Spleen (tissue), 11 donors: ENCODE measurements around the gene MMP15. TPM values are rescaled to one million over a fixed set of nuclear protein-coding genes. Genes with fewer than 3 reads are reported as not detected.
"Not testable (repeated sequence)": the region's sequence is repeated elsewhere in the genome, so short reads cannot be mapped to it uniquely, and the experiment has no call there.

ENCODE experiments used
- DNase-seq: peaks from one replicate; pipeline ENCODE4 v3.0.0-alpha.2; 2020
- H3K27ac ChIP-seq, 8 donors: fragments of 200-600 bp; sonication (generic) in 7 of 8; 1 replicate in 4 of 8; 2 replicates in 4 of 8; pipeline versions ENCODE4 v1.5.0 to v1.8.0; 2016 to 2021; ENCODE audit warnings: inconsistent platforms in 4 of 8, mild to moderate bottlenecking in 4 of 8, moderate library complexity in 1 of 8
- H3K27me3 ChIP-seq, 7 donors: fragments of 200-600 bp; sonication (generic) in 6 of 7; replicated peaks in 1 of 7; 1 replicate in 4 of 7; 2 replicates in 3 of 7; pipeline versions ENCODE4 v1.5.0 to v1.8.0; 2016 to 2021; ENCODE audit warnings: inconsistent platforms in 3 of 7, mild to moderate bottlenecking in 1 of 7
- H3K36me3 ChIP-seq, 6 donors: fragments of 200-600 bp; sonication (generic) in 5 of 6; 1 replicate in 4 of 6; 2 replicates in 2 of 6; pipeline versions ENCODE4 v1.5.0 to v1.8.0; 2016 to 2021; ENCODE audit warnings: inconsistent platforms in 2 of 6
- H3K4me1 ChIP-seq, 6 donors: fragments of 200-600 bp; sonication (generic) in 5 of 6; 1 replicate in 3 of 6; 2 replicates in 3 of 6; pipeline versions ENCODE4 v1.5.0 to v1.8.0; 2016 to 2021; ENCODE audit warnings: inconsistent platforms in 3 of 6
- H3K4me3 ChIP-seq, 8 donors: fragments of 200-600 bp; sonication (generic) in 7 of 8; 1 replicate in 4 of 8; 2 replicates in 4 of 8; pipeline versions ENCODE4 v1.5.0 to v1.8.0; 2016 to 2021; ENCODE audit warnings: inconsistent platforms in 4 of 8, mild to moderate bottlenecking in 4 of 8, moderate library complexity in 2 of 8
- H3K9me3 ChIP-seq, 8 donors: fragments of 200-600 bp; sonication (generic) in 7 of 8; 1 replicate in 4 of 8; 2 replicates in 4 of 8; pipeline versions ENCODE4 v1.5.0 to v1.8.0; 2016 to 2021; ENCODE audit warnings: inconsistent platforms in 4 of 8
- CTCF ChIP-seq, 11 experiments: fragments of 200-600 bp in 7 of 11; fragments of 450-650 bp in 4 of 11; sonication (generic) in 4 of 11; IDR thresholded peaks in 8 of 11; conservative IDR thresholded peaks in 3 of 11; 1 replicate in 7 of 11; 2 replicates in 4 of 11; pipeline versions ENCODE4 v1.4.0 to v1.8.0; 2016 to 2021; ENCODE audit warnings: antibody characterized with exemption in 11 of 11, inconsistent platforms in 4 of 11, mild to moderate bottlenecking in 1 of 11
- POLR2A ChIP-seq, 3 donors: fragments of 450-650 bp; IDR thresholded peaks; one replicate each; pipeline ENCODE4 v1.5.1; 2017; ENCODE audit warnings: antibody characterized with exemption in 3 of 3, mild to moderate bottlenecking in 1 of 3
- POLR2AphosphoS5 ChIP-seq, 3 donors: sonication (generic); formaldehyde crosslinking; IDR thresholded peaks; one replicate each; pipeline ENCODE4 v1.5.1; 2017; ENCODE audit warnings: antibody characterized with exemption in 3 of 3
- WGBS, 5 donors: extraction: QIAGEN DNeasy Blood & Tissue Kit in 3 of 5; methylation state at CpG; one replicate each; pipeline versions ENCODE4 v1.1.5 to v1.1.7; 2013 to 2018; 5-methylcytosine and 5-hydroxymethylcytosine counted together
- intact Hi-C: fragments of 100-400 bp; cut with DNase I; formaldehyde crosslinking; loops from one replicate; pipeline ENCODE4 v1.15.0; 2023; ENCODE audit warnings: low total_unique reads
- polyA plus RNA-seq, 3 donors: library from polyadenylated mRNA; stranded (reverse); fragments of 200-250 nt; gene quantifications; one replicate each; pipeline ENCODE4 v1.2.1, GENCODE V29; 2013
- small RNA-seq, 4 donors: library from RNA; depleted of rRNA; stranded (forward); fragments of <200 nt; gene quantifications; one replicate each; pipeline ENCODE3, GENCODE V24; 2016
- total RNA-seq, 7 donors: library from RNA; depleted of rRNA in 3 of 7; stranded (reverse); fragments of >200 nt in 3 of 7; fragmentation: NEBNext Ultra II Directional in 4 of 7; extraction: Animal tissue kit (Norgen Biotek cat#: 25700) in 4 of 7; gene quantifications; one replicate each; pipeline versions ENCODE4 v1.1.0 to v1.2.1, GENCODE V29; 2016 to 2021
- donor health status: healthy with polysubstance abuse.
- donor health status: DM: no; HTN: no; CAD: no; lungs with moderate emphysema.
- donor health status: DM: no; HTN: no; CAD: no.
- donor health status: Bipolar disorder and iron deficiency.
- donor health status: healthy.
- donor health status: DM: no; HTN: no; CAD: no.
- donor health status: DM: yes; HTN: yes; CAD: no.

The MMP15 gene
- total and polyA plus RNA-seq, 10 donors: 2.3 to 24.2 (median 14.0) TPM

GRCh38 chr16:58094791-58095574 is 69.4 kb downstream of the MMP15 start:
- Histone ChIP-seq H3K4me3 (no peak overlapping the region), H3K4me1 (peaks cover 0 to 19% (median 6%) of the 10 kb centered on the region in 6 donors), H3K27ac (no peak overlapping the region), H3K27me3 (peaks cover 0 to 3% (median 0%) of the 10 kb centered on the region in 7 donors), H3K9me3 (no peaks in the 10 kb centered on the region), H3K36me3 (no peaks in the 10 kb centered on the region)
- no peak for TF ChIP-seq CTCF (IDR thresholded peaks at IDR 0.05 in 8 of 11, conservative IDR thresholded peaks at IDR 0.05 in 3 of 11)
- TF ChIP-seq POLR2A (IDR thresholded peaks at IDR 0.05): no peak
- no peak for TF ChIP-seq POLR2AphosphoS5 (IDR thresholded peaks at IDR 0.05)
- 48 to 72% (median 61%) methylated on average over 12 to 15 of the region's 15 CpGs for WGBS, 5 donors
- intact Hi-C loops: no loop called here
- no peak for DNase-seq

GRCh38 chr16:58095575-58095960 is 70.0 kb downstream of the MMP15 start:
- H3K27me3 ChIP-seq, intact Hi-C loops, DNase-seq, H3K36me3 ChIP-seq, H3K9me3 ChIP-seq, H3K27ac ChIP-seq, H3K4me3 ChIP-seq: not testable (repeated sequence)
- 67 to 85% (median 71%) methylated on average over 6 of the region's 6 CpGs for WGBS, 5 donors
- H3K4me1 ChIP-seq: peaks cover 0 to 19% (median 6%) of the 10 kb centered on the region in 6 donors

GRCh38 chr16:58096249-58096648 is 70.7 kb downstream of the MMP15 start:
- Histone ChIP-seq H3K36me3 (no peaks in the 10 kb centered on the region), H3K4me3 (no peak overlapping the region), H3K4me1 (peaks cover 0 to 19% (median 6%) of the 10 kb centered on the region in 6 donors), H3K27ac (no peak overlapping the region), H3K27me3 (peaks cover 0 to 3% (median 0%) of the 10 kb centered on the region in 7 donors), H3K9me3 (no peaks in the 10 kb centered on the region)
- intact Hi-C loops: no loop called here
- TF ChIP-seq CTCF (IDR thresholded peaks at IDR 0.05 in 8 of 11, conservative IDR thresholded peaks at IDR 0.05 in 3 of 11) (no peak), POLR2AphosphoS5 (IDR thresholded peaks at IDR 0.05) (no peak), POLR2A (IDR thresholded peaks at IDR 0.05) (no peak)
- DNase-seq: no peak
- 68 to 86% (median 80%) methylated on average over 1 to 2 of the region's 2 CpGs for WGBS, 5 donors

Small RNA genes within 50 kb of the gene (small RNA-seq; reads per million reads assigned to genes)
- 0 reads per million in 4 donors for gene RF00019

Other genes with a start within 250 kb of the MMP15 start
- 10 to 100 TPM; 30.3 to 61.5 (median 47.5) TPM for gene KIFC3, start 223.3 kb upstream of the MMP15 start, total RNA-seq
- 10 to 100 TPM in 2 of 3 donors, 1 to 10 TPM in 1; 4.6 to 25.2 (median 15.9) TPM for gene KIFC3, start 223.3 kb upstream of the MMP15 start, polyA plus RNA-seq
- gene CNGB1, start 54.6 kb upstream of the MMP15 start, total RNA-seq: not detected
- gene CNGB1, start 54.6 kb upstream of the MMP15 start, polyA plus RNA-seq: under 1 TPM in 2 of 3 donors, not detected in 1; 0.02 to 0.12 TPM
- 10 to 100 TPM; 13.0 to 23.4 (median 17.4) TPM for gene ZNF319, start 25.1 kb upstream of the MMP15 start, total RNA-seq
- 1 to 10 TPM; 3.0 to 7.6 (median 3.4) TPM for gene ZNF319, start 25.1 kb upstream of the MMP15 start, polyA plus RNA-seq
- gene USB1, start 24.3 kb upstream of the MMP15 start, total RNA-seq: 10 to 100 TPM; 35.0 to 78.4 (median 49.5) TPM
- gene USB1, start 24.3 kb upstream of the MMP15 start, polyA plus RNA-seq: 10 to 100 TPM; 17.7 to 25.4 (median 18.9) TPM
- 10 to 100 TPM; 21.7 to 51.3 (median 25.3) TPM for gene CFAP20, start 103.6 kb downstream of the MMP15 start, total RNA-seq
- 10 to 100 TPM; 12.0 to 27.5 (median 21.5) TPM for gene CFAP20, start 103.6 kb downstream of the MMP15 start, polyA plus RNA-seq
- gene CSNK2A2, start 172.4 kb downstream of the MMP15 start, total RNA-seq: 10 to 100 TPM; 35.7 to 62.2 (median 52.7) TPM
- gene CSNK2A2, start 172.4 kb downstream of the MMP15 start, polyA plus RNA-seq: 10 to 100 TPM; 17.7 to 19.8 (median 18.9) TPM